GM18520 (cell line): ENCODE measurements around the gene DHH.
"Not testable (repeated sequence)": the region's sequence is repeated elsewhere in the genome, so short reads cannot be mapped to it uniquely, and the experiment has no call there.

ENCODE experiments used
- ATAC-seq: cut with Tn5 transposase; IDR thresholded peaks from one replicate; pipeline ENCODE4 v1.9.1; 2021; ENCODE audit not compliant: unreplicated experiment

The DHH gene

GRCh38 chr12:49079793-49080192, 14.8 kb downstream of the DHH start:
- no peak for ATAC-seq

GRCh38 chr12:49070971-49071370, 23.6 kb downstream of the DHH start:
- ATAC-seq = no peak

DNA sequence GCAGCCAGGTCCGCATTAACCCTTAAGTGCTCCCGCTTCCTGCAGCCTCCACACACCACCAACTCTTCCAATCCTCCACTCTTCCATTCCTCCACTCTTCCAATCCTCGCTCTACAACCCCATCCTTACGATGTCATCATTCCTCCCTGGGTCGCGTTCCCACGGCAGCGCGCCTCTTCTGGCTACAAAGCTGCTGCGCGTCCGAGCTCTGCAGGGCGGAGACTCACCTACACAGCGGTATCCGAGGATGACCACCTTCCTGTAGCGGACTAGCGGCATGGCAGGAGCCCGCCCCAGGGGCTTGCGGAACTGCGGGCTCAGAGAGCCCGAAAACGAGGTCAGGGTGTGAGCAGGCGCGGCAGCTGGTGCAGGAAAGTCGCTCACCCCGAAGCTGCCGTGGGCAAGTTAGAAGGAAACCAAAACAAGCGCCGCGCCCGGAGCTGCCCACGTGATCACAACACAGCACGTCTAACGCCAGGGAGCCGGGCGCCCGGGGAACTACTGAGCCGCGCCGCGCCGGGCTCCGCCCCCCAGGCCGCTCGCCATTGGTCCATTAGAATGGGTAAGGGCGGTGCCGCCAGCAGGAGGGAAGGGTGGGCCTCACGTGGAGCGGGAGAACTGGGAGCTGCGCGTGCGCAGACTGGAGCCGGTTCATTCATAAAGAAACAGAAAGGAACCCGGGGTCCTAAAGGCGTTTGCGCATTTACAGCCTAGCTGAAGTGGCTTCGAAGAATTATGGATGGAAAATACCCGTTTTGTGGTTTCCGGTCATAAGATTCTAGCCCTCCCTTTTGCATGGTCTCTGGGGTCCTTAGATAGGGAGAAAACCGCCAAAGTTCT, 24.9 kb downstream of the DHH start, which contains the start of gene RHEBL1:
TSS of gene RHEBL1 (minus strand) at position 473 of the 840 bp plus-strand sequence. CDS start at position 279, 194 bp downstream.
- peak; percentile 96 for ATAC-seq

DNA sequence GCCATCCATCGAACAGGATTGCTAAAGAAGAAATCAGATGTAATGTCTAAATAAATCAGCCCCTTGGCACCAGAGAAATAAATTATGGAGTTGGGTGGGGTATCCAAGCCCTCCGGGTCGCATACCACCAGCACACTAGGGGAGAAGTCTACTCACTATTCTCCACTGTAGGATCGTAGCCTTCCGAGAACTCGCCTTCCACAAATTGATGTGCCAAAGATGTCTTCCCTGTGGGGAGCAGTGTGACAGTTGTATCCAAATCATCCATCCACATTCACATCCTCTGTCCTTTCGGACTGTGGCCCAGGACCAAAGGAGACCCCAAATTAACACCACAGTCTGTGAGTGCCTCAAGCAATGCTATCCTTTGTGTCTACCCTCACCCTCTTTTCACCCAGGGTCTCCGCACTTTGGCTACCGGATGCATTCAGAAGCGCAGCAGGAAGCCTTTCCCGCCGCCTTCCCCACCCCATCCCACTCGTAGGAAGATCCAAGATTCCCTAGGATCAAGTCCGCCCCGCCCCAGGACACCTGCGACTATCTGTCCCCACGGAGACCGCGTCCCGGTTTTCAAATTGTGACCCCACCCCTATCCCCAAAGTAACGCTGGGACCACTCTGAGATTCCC, 25.6 kb downstream of the DHH start:
- ATAC-seq = no peak

GRCh38 chr12:49066120-49066519, 28.5 kb downstream of the DHH start:
- ATAC-seq = no peak

DNA sequence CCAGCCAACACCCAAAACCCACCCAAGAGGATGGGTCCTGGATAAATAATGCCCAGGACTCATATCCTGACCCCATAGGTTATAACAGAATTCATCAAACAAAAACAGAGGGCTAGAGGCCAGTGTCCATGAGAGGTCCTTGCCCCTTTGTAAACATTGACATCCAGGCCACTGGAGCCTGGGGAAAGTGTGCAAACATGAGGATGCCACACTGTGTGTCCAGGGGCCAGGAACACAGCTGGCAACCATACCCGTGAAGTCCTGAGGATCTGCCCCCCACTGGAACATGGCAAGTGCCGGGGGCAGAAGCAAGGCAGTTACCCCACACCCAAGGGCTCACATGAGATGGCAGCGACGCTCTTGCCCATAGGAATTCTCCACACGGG, 29.8 kb downstream of the DHH start:
- no peak for ATAC-seq

DNA sequence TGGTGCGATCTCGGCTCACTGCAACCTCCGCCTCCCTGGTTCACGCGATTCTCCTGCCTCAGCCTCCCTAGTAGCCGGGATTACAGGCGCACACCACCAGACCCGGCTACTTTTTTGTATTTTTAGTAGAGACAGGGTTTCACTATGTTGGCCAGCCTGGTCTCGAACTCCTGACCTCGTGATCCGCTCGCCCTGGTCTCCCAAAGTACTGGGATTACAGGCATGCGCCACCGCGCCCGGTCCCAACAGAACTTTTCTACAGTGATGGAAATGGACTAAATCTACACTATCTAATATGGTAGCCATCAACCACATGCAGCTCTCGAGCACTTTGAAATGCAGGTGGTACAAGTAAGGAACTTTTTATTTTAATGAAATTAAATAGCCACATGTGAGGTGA, 32.7 kb downstream of the DHH start:
- not testable (repeated sequence) for ATAC-seq

DNA sequence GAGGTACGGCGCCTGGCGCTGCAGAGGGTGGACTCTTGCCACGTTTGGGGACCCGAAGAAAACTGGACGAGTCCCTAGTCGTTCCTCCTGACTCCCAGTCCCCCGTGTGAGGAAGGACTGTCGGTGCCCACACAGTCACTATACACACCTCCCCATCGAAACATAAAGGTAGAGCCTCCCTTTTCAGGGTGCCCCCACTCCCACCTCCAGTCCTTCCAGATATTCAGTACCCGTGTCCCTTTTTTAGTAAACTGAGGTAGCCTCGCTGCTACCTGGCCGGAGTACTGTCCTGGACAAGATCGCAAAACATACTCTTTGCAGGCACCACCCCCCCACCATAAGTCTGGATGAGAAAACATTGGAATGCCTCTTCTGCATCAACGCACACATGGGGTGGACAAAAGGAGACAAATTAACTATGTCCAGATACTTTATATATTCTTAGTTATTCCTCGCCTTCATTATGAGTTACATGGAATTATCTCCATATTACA, 33.4 kb downstream of the DHH start:
- no peak for ATAC-seq

DNA sequence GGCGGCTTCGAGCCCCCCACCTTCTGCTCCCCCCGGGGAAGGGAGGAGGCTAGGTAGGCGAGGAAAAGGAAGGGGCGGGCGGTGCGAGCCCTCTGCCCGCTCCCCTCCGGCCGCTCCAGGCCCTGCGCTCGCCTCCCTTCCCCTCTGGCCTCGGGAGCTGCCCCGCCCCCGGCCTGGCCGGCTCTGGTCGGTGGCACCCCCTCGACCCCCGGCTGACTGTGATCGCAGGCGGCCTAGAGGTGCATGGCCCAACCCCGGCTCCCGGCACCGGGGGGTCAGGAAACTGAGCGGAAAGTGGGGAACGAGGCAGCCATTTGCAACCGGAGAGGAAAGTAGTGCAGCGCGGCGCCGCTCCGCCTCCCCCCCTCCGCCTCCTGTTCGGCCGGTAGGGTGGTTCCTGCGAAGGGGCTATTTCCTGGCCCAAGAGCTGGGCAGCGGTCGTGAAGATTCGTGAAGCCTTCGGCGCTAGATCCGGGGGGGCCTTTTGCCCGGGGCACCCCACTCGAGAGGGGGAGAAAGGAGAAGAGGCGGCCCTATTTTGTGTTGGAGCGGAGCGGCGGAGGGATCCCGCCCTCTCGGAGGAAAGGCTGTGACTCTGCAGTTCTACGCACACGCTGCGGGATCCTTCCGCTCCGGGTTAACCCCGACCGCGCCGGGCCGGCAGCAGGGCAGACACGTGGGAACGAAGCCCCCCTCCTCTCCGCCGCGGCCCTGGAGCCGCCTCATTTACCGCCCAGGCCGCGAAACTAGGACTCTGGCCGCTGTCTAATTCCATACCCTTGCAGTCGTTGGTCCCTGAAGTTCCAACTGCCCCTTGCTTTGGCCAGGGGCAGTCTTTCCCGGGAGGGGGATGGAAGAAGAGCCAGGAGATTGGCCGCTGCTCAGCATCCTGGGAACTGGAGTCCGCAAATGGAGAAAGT, 34.1 kb downstream of the DHH start, which contains the start of gene KMT2D:
TSS of gene KMT2D (minus strand) at position 558 of the 920 bp plus-strand sequence. CDS start 5,470 bp downstream, outside the sequence.
- no peak for ATAC-seq

- ATAC-seq = no peak
Measured at GRCh38 chr12:49059299-49060171, 35.1 kb downstream of the DHH start.

DNA sequence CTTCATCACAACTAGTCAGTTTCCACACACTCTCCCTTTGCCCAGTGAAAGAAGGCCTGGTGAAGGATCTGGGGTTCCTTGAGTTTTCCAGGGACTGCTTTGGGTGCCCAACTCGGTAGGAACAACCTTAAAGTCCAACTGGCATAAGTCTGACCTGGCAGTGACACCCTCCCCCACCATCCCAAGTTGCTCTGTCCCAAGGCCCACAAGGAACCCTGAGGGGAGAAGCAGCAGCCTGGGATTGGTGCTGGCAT, 35.6 kb downstream of the DHH start:
- ATAC-seq = no peak

DNA sequence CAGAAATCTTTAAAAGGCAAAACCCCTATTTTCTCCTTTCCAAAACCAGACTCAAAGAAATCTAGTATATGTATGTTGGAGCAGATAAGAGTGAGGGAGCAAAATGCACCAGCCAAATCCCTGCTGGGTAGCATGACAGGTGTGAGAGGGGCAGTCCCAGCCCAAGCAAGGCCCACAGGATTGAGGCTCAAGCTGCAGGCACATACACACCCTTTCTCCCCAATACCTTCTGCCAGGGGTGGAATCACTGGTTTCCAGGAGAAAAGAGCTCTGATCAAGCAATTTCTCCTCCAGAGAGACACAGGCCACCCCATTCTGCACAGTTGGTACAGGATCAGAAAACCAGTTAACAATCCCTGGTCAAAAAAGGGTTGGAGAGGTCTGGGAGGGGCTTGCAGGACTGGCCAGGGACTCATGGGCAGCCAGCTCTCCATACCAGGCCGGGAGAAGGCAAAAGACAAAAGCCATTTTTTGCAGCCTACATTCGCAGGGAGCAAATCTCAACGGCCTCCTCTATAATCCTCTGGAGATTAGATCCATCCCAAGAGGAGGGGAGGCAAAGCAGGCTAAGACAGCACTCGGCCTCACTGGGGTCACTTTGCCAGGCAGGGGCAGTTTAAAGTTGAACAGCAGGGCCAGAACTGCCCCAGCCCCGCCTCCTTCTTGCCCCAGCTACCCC, 36.1 kb downstream of the DHH start:
- no peak for ATAC-seq

- ATAC-seq = no peak
Measured at GRCh38 chr12:49057888-49058287, 36.7 kb downstream of the DHH start.

DNA sequence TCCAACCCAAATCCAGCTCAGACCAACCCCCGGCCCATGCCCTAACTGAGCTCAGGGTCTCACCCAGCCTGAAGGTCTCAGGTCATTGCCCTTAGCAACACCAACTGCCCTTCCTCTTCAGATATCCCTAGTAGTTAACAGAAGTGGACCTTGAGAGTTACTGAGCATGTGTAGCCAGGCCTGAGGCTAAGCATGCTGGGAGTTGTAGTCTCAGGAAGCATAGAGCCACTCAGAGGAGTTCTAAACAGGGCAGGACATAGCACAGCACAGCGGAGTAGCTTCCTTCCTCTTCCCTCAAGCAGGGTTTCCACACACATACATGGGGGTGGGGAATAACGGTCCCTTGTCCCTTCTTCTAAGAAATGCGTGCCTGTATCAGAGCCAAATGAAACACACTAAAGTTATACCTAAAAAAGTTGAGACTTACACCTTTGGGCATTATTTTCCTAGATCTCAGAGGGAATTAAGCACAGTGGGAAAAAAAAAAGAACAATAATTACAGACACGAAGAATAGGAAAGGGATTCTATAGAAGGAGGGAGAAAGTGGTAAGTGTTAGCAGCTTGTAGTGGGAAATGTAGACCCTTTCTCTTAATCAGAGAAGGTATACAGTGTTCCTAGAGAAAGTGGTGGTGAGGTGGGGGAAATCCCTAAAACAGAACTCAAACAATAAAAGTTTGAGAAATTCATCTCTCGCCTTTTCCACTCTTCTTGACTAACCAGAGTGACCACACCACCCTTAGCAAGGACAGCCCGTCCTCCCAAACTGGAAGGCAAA, 38.4 kb downstream of the DHH start:
- ATAC-seq = peak; percentile 68

- no peak for ATAC-seq
Measured at GRCh38 chr12:49055092-49055491, 39.5 kb downstream of the DHH start.

- no peak for ATAC-seq
Measured at GRCh38 chr12:49054524-49054923, 40.1 kb downstream of the DHH start.

DNA sequence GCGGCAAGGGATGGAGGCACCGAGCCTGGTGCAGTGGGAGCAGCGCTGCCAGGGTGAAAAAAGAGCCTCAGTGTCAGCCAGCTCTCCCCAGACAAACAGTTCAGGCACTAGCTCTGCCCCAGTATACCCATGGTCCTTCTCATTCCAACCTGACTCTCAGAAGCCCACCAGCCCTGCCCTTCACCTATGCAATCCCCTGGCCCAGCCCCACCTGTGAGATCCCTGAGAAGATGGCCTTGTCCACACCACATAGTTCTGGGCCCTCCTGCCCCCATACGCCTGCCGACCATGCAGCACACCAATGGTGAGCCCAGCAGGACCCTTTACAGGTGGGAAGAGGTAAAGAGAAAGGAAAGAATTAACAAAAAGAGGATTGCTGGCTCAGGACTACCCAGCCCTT, 40.5 kb downstream of the DHH start:
- no peak for ATAC-seq

GRCh38 chr12:49052451-49053208, 42.0 kb downstream of the DHH start:
- no peak for ATAC-seq
